Stimulated activated CD4-positive, alpha-beta T cell treated with anti-CD3 and anti-CD28 coated beads, Interleukin-15, amount 100 ng/mL, for 24 hours (primary cell): ENCODE measurements around the gene TBL1X.

Experiments
- DNase-seq: peaks from one replicate; pipeline ENCODE4 v3.0.0-alpha.2; 2020

The TBL1X gene

DNA sequence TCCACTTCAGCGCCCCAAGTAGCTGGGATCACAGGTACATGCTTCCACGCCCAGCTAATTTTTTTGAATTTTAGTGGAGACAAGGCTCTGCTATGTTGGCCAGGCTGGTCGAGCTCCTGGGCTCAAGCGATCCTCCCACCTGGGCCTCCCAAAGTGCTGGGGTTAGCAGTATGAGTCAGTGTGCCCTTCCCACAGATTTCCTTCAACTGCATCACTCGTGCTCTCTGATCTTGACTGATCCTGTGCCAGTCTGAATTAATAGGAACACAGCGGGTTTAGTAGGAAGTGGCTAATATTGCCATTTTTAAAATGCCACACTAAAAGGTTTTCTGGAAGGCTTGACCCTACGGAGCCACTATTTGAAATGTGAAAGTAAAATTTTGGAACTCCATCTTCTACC, 317.1 kb downstream of the TBL1X start:
- no peak for DNase-seq

DNA sequence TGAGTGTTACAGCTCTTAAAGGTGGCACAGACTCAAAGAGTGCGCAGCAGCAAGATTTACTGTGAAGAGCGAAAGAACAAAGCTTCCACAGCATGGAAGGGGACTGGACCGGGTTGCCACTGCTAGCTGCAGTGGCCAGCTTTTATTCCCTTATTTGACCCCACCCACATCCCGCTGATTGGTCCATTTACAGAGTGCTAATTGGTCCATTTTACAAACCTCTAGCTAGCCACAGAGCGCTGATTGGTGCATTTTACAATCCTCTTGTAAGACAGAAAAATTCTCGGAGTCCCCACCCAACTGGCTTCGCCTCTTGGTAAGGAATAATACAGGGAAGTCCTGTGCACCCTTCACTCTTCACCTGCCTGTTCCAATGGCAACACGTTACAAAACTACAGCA, 319.5 kb downstream of the TBL1X start:
- no peak for DNase-seq

DNA sequence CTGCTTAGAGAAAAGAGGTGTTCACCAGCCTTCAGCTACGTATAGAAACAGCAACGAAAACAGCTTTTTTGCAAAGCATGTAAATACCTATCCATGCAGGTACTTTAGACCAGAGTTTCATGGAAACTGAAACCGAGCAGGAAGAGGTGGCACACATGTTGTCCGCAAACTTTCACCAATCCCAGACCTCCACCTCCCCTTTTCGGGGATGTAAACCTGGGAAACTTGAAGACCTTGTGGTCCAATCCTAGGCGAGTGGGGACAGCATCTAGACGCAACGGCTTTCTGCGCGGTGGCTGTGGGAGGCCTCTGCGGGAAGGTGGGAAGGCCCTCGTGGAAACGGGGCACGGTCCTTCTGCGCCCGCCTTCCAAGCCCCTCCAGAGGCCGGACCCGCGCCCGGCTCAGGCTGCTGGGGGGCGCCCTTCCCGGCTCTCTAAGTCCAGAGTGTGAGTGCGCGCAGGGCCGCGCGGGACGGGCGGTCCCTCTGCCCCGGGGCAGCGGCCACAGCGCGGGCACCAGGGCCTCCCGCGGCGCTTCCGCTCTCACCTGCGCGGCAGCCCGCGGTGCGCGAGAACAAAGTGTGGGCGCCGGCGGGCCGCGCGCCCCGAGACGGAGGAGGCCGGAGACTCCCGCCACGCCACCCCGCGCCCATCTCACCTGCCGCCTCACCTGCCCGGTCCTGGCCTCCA, 320.5 kb downstream of the TBL1X start:
- DNase-seq = no peak

DNA sequence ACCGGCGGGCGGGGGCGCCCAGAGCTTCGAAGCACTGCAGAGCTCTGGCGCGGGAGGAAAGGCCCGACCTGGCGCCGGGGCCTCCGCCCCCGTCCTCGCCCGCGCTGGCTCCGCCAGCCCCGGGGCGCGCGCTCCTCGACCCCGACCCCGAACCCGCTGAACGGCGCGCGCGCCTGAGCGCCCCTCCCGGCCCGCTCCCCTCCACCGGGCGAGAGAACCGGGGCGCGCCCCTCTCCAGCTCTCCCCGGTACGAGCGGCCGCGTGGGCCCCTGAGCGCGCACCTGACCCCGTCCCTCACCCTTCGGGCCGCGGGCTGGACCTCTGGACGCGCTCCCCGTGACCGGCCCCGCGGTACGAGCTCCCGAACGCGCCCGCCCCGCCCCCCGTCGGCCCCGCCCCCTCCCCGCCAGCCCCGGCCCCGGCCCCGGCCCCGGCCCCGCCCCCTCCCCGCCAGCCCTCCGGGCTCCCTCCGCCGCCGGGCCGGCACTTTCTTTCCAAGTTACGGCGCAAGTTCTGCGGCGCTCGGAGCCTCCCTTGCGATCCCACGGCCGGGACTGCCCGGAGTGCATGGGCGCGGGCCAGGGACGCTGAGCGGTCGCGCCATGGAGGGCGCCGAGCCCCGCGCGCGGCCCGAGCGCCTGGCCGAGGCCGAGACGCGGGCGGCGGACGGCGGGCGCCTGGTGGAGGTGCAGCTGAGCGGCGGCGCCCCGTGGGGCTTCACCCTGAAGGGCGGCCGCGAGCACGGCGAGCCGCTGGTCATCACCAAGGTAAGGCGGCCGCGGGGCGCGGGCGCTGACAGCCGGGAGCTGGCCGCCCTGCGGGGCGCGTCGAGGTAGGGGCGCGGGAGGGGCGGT, 321.3 kb downstream of the TBL1X start, which contains the start of gene SHROOM2:
SHROOM2 (plus strand) TSS at position 486 of the 854 bp plus-strand sequence; CDS start at position 603, 117 bp downstream.
- peak; percentile 10 for DNase-seq

DNA sequence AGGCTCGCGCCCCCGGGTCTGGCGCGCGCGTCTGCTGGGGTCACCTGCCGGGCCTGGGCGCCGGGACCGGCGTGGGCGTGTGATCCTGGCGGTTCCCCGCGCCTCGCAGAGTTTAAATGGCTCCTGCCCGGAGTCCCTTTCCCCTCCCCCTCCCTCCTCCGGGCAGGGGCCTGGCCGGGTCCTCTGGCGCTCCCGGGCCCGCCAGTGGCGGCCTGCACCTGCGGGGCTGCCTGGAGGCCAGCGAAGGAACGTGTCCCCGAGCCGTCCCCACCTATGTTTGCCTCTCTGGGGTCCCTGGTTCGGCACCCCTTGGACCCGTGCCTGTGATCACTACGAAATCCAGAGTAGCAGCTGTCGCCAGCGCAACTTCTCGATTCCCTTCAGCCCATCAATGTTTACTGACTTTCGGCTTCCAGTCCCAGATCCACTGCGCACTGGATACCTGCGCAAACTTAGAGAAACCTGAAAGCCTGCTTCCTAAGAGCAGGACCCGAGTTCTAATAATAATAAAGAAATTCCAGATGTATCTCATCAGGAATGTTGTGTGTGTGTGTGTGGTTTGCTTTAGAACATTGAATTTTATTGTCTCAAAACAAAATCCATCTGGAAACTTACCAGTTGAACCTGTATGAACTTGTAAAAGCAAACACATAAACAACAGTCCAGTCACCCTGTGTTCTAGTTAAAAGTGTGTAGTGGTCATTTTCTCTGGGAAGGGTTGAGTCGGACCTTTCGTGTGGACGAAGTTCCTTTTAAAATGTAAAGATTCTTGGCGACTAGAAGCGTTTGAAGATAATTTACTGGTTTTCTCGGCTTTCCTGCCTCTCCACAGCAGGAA, 322.2 kb downstream of the TBL1X start:
- DNase-seq = no peak

DNA sequence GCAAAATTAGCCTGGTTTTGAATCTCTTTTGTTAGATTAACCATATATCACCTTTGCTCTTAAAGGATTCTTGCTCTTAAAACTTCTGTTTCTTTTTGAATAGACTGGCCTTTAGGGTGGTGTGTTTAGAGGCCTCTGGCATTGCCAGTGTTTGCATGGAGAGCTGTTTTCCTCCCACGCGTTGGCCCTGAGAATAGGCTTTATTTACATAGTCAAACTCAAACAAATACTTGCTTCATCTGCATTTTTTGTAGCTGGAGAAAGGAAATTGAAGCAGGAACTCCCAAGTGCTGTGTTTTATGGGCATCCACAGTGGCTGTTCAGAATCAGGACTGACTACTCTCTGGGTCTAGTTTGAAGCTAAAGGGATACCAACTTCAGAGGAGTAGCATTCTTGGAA, 324.1 kb downstream of the TBL1X start:
- DNase-seq = no peak

DNA sequence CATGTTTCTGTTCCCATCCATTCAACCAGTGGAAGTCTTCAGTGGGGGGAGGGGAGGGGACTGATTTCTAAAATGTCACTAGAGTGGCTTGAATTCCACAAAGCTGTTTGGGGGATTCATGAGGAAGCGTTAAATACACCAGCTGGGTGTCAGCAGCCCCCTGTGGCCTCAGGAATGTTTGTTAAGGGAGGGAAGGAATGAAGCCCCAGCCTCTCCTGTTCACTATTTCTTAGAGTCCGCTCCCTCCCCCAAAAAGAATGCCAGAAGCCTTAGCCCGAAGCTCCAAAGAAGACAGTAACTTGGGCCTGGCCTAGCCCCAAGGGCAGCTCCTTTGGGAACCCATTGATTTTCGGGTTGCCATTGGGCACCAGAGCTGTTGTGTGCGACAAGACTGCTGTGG, 324.7 kb downstream of the TBL1X start:
- no peak for DNase-seq
